WERI-Rb-1 (cell line): Measurements from ENCODE around the gene RELL1.

ENCODE experiments used
- DNase-seq: peaks from one replicate; pipeline ENCODE4 v3.0.0-alpha.2; 2020
- H3K27ac ChIP-seq: fragments of 250-450 bp; sonication (Bioruptor Pico); 2 replicates; pipeline ENCODE4 v1.5.1; 2020; ENCODE audit warnings: mild to moderate bottlenecking, moderate library complexity
- H3K27me3 ChIP-seq: fragments of 250-450 bp; sonication (Bioruptor Pico); 2 replicates; pipeline ENCODE4 v1.5.1; 2021; ENCODE audit warnings: mild to moderate bottlenecking, low read depth, moderate library complexity; ENCODE audit not compliant: insufficient read depth, severe bottlenecking
- H3K36me3 ChIP-seq: fragments of 250-450 bp; sonication (Bioruptor Pico); 2 replicates; pipeline ENCODE4 v1.5.1; 2020; ENCODE audit warnings: mild to moderate bottlenecking, moderate library complexity
- H3K4me3 ChIP-seq: 2 replicates; pipeline ENCODE4 v1.5.1; 2011; ENCODE audit warnings: low read depth, mild to moderate bottlenecking, control low read depth, low read length
- H3K9me3 ChIP-seq: fragments of 250-450 bp; sonication (Bioruptor Pico); 2 replicates; pipeline ENCODE4 v1.5.1; 2021; ENCODE audit warnings: mild to moderate bottlenecking, moderate library complexity; ENCODE audit not compliant: severe bottlenecking
- TF ChIP-seq, protein P1 (sequence below): IDR thresholded peaks from 2 replicates; pipeline ENCODE4 v1.5.1; 2011; ENCODE audit warnings: low read depth, mild to moderate bottlenecking, control low read depth, inconsistent platforms, low read length

Gene RELL1

GRCh38 chr4:37721995-37722638 is 35.9 kb upstream of the RELL1 start:
- DNase-seq: no peak
- Histone ChIP-seq H3K9me3 (peaks cover 3% of the 10 kb centered on the region), H3K36me3 (no peaks in the 10 kb centered on the region), H3K27me3 (peaks cover 67% of the 10 kb centered on the region), H3K27ac (no peak overlapping the region), H3K4me3 (no peak overlapping the region)
- TF ChIP-seq, protein P1, sequence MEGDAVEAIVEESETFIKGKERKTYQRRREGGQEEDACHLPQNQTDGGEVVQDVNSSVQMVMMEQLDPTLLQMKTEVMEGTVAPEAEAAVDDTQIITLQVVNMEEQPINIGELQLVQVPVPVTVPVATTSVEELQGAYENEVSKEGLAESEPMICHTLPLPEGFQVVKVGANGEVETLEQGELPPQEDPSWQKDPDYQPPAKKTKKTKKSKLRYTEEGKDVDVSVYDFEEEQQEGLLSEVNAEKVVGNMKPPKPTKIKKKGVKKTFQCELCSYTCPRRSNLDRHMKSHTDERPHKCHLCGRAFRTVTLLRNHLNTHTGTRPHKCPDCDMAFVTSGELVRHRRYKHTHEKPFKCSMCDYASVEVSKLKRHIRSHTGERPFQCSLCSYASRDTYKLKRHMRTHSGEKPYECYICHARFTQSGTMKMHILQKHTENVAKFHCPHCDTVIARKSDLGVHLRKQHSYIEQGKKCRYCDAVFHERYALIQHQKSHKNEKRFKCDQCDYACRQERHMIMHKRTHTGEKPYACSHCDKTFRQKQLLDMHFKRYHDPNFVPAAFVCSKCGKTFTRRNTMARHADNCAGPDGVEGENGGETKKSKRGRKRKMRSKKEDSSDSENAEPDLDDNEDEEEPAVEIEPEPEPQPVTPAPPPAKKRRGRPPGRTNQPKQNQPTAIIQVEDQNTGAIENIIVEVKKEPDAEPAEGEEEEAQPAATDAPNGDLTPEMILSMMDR: no peak

- H3K4me3 ChIP-seq: no peak overlapping the region
- H3K36me3 ChIP-seq: no peaks in the 10 kb centered on the region
- peaks cover 3% of the 10 kb centered on the region for H3K9me3 ChIP-seq
- no peak for DNase-seq
- peaks cover 84% of the 10 kb centered on the region for H3K27me3 ChIP-seq
- TF ChIP-seq, protein P1: no peak
- H3K27ac ChIP-seq: no peak overlapping the region
Observed at GRCh38 chr4:37719021-37719420, 32.8 kb upstream of the RELL1 start.

DNA sequence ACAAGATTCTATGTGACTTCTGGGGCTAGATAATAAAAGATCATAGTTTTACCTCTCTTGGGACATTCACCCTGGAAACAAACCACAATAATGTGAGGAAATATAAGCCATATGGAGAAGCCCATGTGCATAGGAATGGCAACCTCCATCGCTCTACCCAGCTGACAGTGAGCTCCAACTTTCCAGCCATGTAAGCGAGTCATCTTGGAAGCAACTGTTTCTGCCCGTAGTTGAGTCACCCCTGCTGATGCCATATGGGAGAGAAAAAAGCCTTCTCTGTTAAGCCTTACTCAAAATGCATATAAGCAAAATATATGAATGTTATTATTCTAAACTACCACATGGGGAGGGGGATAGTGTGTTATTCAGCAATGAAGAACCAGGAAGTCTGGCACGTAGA is 31.4 kb upstream of the RELL1 start:
- no peak for DNase-seq
- TF ChIP-seq, protein P1: no peak
- no peak overlapping the region for H3K4me3 ChIP-seq
- peaks cover 77% of the 10 kb centered on the region for H3K27me3 ChIP-seq
- no peaks in the 10 kb centered on the region for H3K9me3 ChIP-seq
- H3K27ac ChIP-seq: no peak overlapping the region
- H3K36me3 ChIP-seq: no peaks in the 10 kb centered on the region

- Histone ChIP-seq H3K4me3 (no peak overlapping the region), H3K36me3 (no peaks in the 10 kb centered on the region), H3K27ac (no peak overlapping the region), H3K9me3 (no peaks in the 10 kb centered on the region), H3K27me3 (peaks cover 72% of the 10 kb centered on the region)
- no peak for DNase-seq
- TF ChIP-seq, protein P1: no peak
Observed at GRCh38 chr4:37715889-37716402, 29.8 kb upstream of the RELL1 start.

DNA sequence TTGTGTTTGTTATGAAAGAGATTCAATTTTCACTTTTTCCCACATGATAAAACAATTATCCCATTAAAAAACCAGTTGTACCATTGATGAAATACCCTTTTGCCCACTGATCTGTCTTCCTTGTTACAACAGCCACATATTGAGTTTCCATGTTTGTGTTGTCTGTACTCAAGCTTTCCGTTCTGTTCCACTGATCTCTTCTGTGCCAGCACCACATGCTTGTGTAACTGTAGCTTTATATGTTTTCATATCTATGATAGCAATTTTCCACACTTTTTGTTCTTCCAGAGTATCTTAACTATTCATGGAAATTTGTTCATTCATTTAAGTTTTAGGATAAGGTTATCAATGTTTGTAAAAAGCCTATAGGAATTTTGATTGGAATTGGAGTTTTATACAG is 24.3 kb upstream of the RELL1 start:
- Histone ChIP-seq H3K27ac (no peak overlapping the region), H3K4me3 (no peak overlapping the region)

More for the DNA sequence above, 24.3 kb upstream of the RELL1 start:
- Histone ChIP-seq H3K36me3 (no peaks in the 10 kb centered on the region), H3K9me3 (peaks cover 7% of the 10 kb centered on the region), H3K27me3 (peaks cover 45% of the 10 kb centered on the region)
- no peak for DNase-seq
- TF ChIP-seq, protein P1: no peak
